22Rv1 (cell line): Measurements from ENCODE around the gene COLQ.
"Not testable (repeated sequence)": the region's sequence is repeated elsewhere in the genome, so short reads cannot be mapped to it uniquely, and the experiment has no call there.

ENCODE experiments used
- H3K27ac ChIP-seq: fragments of 450-650 bp; 2 replicates; pipeline ENCODE4 v1.5.1; 2017
- CTCF ChIP-seq: fragments of 450-650 bp; IDR thresholded peaks from 2 replicates; pipeline ENCODE4 v1.5.1; 2017; ENCODE audit warnings: mild to moderate bottlenecking
- ZFX ChIP-seq: fragments of 450-650 bp; IDR thresholded peaks from 2 replicates; pipeline ENCODE4 v1.6.1; 2017; ENCODE audit warnings: antibody characterized with exemption, borderline replicate concordance

Gene COLQ

GRCh38 chr3:15490158-15490557 is 31.3 kb downstream of the COLQ start:
- no peak overlapping the region for H3K27ac ChIP-seq
- TF ChIP-seq ZFX (no peak), CTCF (no peak)

- H3K27ac ChIP-seq, result no peak overlapping the region
- TF ChIP-seq CTCF, result no peak
- TF ChIP-seq ZFX, result no peak
Measured at GRCh38 chr3:15488002-15488401, 33.5 kb downstream of the COLQ start.

- TF ChIP-seq ZFX (no peak), CTCF (no peak)
- H3K27ac ChIP-seq, result no peak overlapping the region
Measured at GRCh38 chr3:15486979-15487378, 34.5 kb downstream of the COLQ start.

GRCh38 chr3:15486020-15486419 is 35.5 kb downstream of the COLQ start:
- no peak overlapping the region for H3K27ac ChIP-seq
- TF ChIP-seq CTCF (no peak), ZFX (no peak)

- not testable (repeated sequence) for H3K27ac ChIP-seq
Measured at GRCh38 chr3:15484551-15484950, 37.0 kb downstream of the COLQ start.

GRCh38 chr3:15479400-15480224 is 41.9 kb downstream of the COLQ start:
- no peak for TF ChIP-seq CTCF
- no peak overlapping the region for H3K27ac ChIP-seq

- no peak overlapping the region for H3K27ac ChIP-seq
- TF ChIP-seq ZFX (no peak), CTCF (no peak)
Measured at GRCh38 chr3:15478640-15478979, 42.9 kb downstream of the COLQ start.
